HepG2 (cell line): Measurements from ENCODE around the gene STK39. TPM values are rescaled to one million over a fixed set of nuclear protein-coding genes. Genes with fewer than 3 reads are reported as not detected.

Experiments used
- ATAC-seq: fragments of 200-7000 bp; cut with Tn5 transposase; 3 replicates; pipeline ENCODE4 v1.9.1; 2020; ENCODE audit warnings: mild to moderate bottlenecking, moderate library complexity
- BruUV-seq: library from RNA; stranded (reverse); fragments of 400-500 nt; replicated peaks from 2 replicates; lab custom pipeline; 2021; lab: Mats Ljungman, UMichigan
- CTCF ChIA-PET: fragments of 300-600 bp; formaldehyde crosslinking; extraction: SDS; loops from one replicate; lab custom pipeline; 2021; ENCODE audit warnings: low total read pairs, inconsistent platforms, low intra/inter-chr PET ratio; lab: Yijun Ruan, JAX
- POLR2A ChIA-PET: fragments of 350-600 bp; sonication (Branson Sonifier 250); formaldehyde crosslinking; loops from one replicate; lab custom pipeline; 2020; ENCODE audit warnings: antibody characterized with exemption, inconsistent platforms; lab: Yijun Ruan, JAX
- DNase-seq: peaks from one replicate; pipeline ENCODE4 v3.0.0-alpha.2; 2015; ENCODE audit warnings: low spot score
- FAIRE-seq: peaks from 3 replicates; lab custom pipeline; 2011; peaks lifted over from hg19 to GRCh38; lab: Jason Lieb, UNC
- H2AFZ ChIP-seq: one replicate; pipeline ENCODE4 v1.6.1; 2011; ENCODE audit warnings: low read length, inconsistent platforms
- H3K27ac ChIP-seq: fragments of 300-600 bp; 3 replicates; pipeline ENCODE4 v1.8.0; 2011; ENCODE audit warnings: mixed run types, mild to moderate bottlenecking, mixed read lengths, low read length, inconsistent platforms; ENCODE audit not compliant: insufficient read depth; ENCODE audit errors: extremely low read length
- H3K27me3 ChIP-seq, 2 experiments: fragments of 200-600 bp in 1 of 2; 2 replicates in 1 of 2; 3 replicates in 1 of 2; pipeline versions ENCODE4 v1.6.0 to v1.8.0; 2011; ENCODE audit warnings: low read length in 2 of 2, mild to moderate bottlenecking in 2 of 2, moderate library complexity in 2 of 2, inconsistent platforms in 1 of 2; ENCODE audit not compliant: insufficient read depth in 2 of 2, control insufficient read depth in 1 of 2
- H3K36me3 ChIP-seq, 2 experiments: fragments of 200-600 bp in 1 of 2; replicated peaks in 1 of 2; 2 replicates in 1 of 2; 3 replicates in 1 of 2; pipeline versions ENCODE4 v1.5.1 to v1.8.0; 2011; ENCODE audit warnings: low read length in 2 of 2, inconsistent platforms in 1 of 2; ENCODE audit not compliant: insufficient read depth in 2 of 2, control insufficient read depth in 1 of 2
- H3K4me1 ChIP-seq: 2 replicates; pipeline ENCODE4 v1.5.1; 2012; ENCODE audit warnings: low read length, inconsistent platforms; ENCODE audit not compliant: insufficient read depth
- H3K4me2 ChIP-seq: 2 replicates; pipeline ENCODE4 v1.6.0; 2011; ENCODE audit warnings: low read depth, low read length, inconsistent platforms
- H3K4me3 ChIP-seq, 3 experiments: fragments of 200-600 bp in 1 of 3; sonication (generic), shearing (Covaris generic) in 1 of 3; replicated peaks in 1 of 3; 2 replicates each; pipeline ENCODE4 v1.5.1; 2011 to 2016; ENCODE audit warnings: low read length in 3 of 3, inconsistent platforms in 2 of 3, low read depth in 2 of 3, mild to moderate bottlenecking in 2 of 3, control low read depth in 1 of 3, mixed read lengths in 1 of 3; ENCODE audit not compliant: insufficient read depth in 1 of 3
- H3K79me2 ChIP-seq: one replicate; pipeline ENCODE4 v1.6.1; 2011; ENCODE audit warnings: low read length, inconsistent platforms; ENCODE audit not compliant: insufficient read depth
- H3K9ac ChIP-seq: 2 replicates; pipeline ENCODE4 v1.6.0; 2011; ENCODE audit warnings: mild to moderate bottlenecking, low read depth, low read length, inconsistent platforms; ENCODE audit not compliant: insufficient read depth
- H3K9me3 ChIP-seq: 2 replicates; pipeline ENCODE4 v1.5.1; 2012; ENCODE audit warnings: mild to moderate bottlenecking, low read length
- H4K20me1 ChIP-seq: 2 replicates; pipeline ENCODE4 v1.6.0; 2011; ENCODE audit warnings: inconsistent platforms, mild to moderate bottlenecking, low read length, moderate library complexity; ENCODE audit not compliant: insufficient read depth
- AGO1 ChIP-seq: fragments of 200-400 bp; formaldehyde crosslinking; IDR thresholded peaks from 2 replicates; pipeline ENCODE4 v1.6.1; 2017; ENCODE audit warnings: mild to moderate bottlenecking, low read depth, low read length, moderate library complexity; ENCODE audit not compliant: poor library complexity, severe bottlenecking
- ASH2L ChIP-seq: fragments of 300-600, 200-600 bp; sonication (generic); IDR thresholded peaks from 2 replicates; pipeline ENCODE4 v1.7.0; 2017; ENCODE audit warnings: low read depth, mild to moderate bottlenecking, moderate library complexity, mixed read lengths, low read length; ENCODE audit not compliant: insufficient read length
- CEBPB ChIP-seq: IDR thresholded peaks from 2 replicates; pipeline ENCODE4 v1.6.1; 2011; ENCODE audit warnings: low read depth, low read length, improper control_type of control experiment, borderline replicate concordance
- HNRNPK ChIP-seq: fragments of 200-400 bp; formaldehyde crosslinking; IDR thresholded peaks from 2 replicates; pipeline ENCODE4 v1.6.1; 2018; ENCODE audit warnings: low read length, low read depth, moderate library complexity, mild to moderate bottlenecking; ENCODE audit not compliant: poor library complexity, severe bottlenecking
- XRCC5 ChIP-seq: fragments of 200-400 bp; formaldehyde crosslinking; optimal IDR thresholded peaks from 2 replicates; pipeline ENCODE3; 2017; ENCODE audit warnings: mild to moderate bottlenecking, low read length
- ZEB1 ChIP-seq: IDR thresholded peaks from 2 replicates; pipeline ENCODE4 v1.6.1; 2012; ENCODE audit warnings: mild to moderate bottlenecking, low read depth, inconsistent platforms; ENCODE audit not compliant: insufficient replicate concordance
- ZNF101 ChIP-seq: sonication (generic); formaldehyde crosslinking; IDR thresholded peaks from 2 replicates; pipeline ENCODE4 v1.4.0; 2020; ENCODE audit warnings: mild to moderate bottlenecking, low read depth, missing genetic modification reagents, borderline replicate concordance
- ZNF670 ChIP-seq: sonication (generic); formaldehyde crosslinking; IDR thresholded peaks from 2 replicates; pipeline ENCODE4 v1.8.0; 2022; ENCODE audit warnings: mild to moderate bottlenecking, missing genetic modification reagents, borderline replicate concordance
- ZNF678 ChIP-seq: sonication (generic); formaldehyde crosslinking; IDR thresholded peaks from 2 replicates; pipeline ENCODE4 v1.4.0; 2020; ENCODE audit warnings: mild to moderate bottlenecking, missing genetic modification reagents
- WGBS: methylation state at CpG from one replicate; pipeline ENCODE4 v1.1.6; 2017; ENCODE audit warnings: low lambda C conversion rate; 5-methylcytosine and 5-hydroxymethylcytosine counted together
- in situ Hi-C: cut with HindIII; loops from 2 replicates; pipeline ENCODE4 v1.10.0; 2017; ENCODE audit warnings: low pct_unique_long_range_greater_than_20kb; ENCODE audit not compliant: extremely low pct_ligation_motif_present
- intact Hi-C: fragments of 100-400 bp; cut with micrococcal nuclease; formaldehyde crosslinking; loops from one replicate; pipeline ENCODE4 v1.10.0; 2022; ENCODE audit not compliant: unreplicated experiment
- polyA plus RNA-seq, 8 experiments: library from polyadenylated mRNA; depleted of rRNA in 3 of 8; stranded (reverse) in 7 of 8; unstranded in 1 of 8; fragments of >200 nt; fragmentation: Illumina TruSeq in 4 of 8; extraction: Trizol in 4 of 8; gene quantifications; 2 replicates each; pipeline versions ENCODE4 v1.2.1 to v1.2.3, GENCODE V29; 2011 to 2016; ENCODE audit warnings: low read depth in 4 of 8, missing spikeins in 1 of 8, mixed read lengths in 1 of 8; ENCODE audit not compliant: insufficient read depth in 1 of 8
- total RNA-seq, 5 experiments: library from RNA; depleted of rRNA; stranded (reverse); fragments of >200 nt; fragmentation: Illumina TruSeq; extraction: Trizol; gene quantifications; 2 replicates each; pipeline ENCODE4 v1.2.3, GENCODE V29; 2016; ENCODE audit warnings: low read depth in 1 of 5
- TF ChIP-seq, protein P1 (sequence below): sonication (generic); formaldehyde crosslinking; IDR thresholded peaks from 2 replicates; pipeline ENCODE4 v1.4.0; 2020; ENCODE audit warnings: mild to moderate bottlenecking, missing genetic modification reagents
- TF ChIP-seq, protein P2 (sequence below): sonication (generic); formaldehyde crosslinking; IDR thresholded peaks from 2 replicates; pipeline ENCODE4 v1.4.0; 2020; ENCODE audit warnings: mild to moderate bottlenecking, low read depth, missing genetic modification reagents
- TF ChIP-seq, protein P3 (sequence below): IDR thresholded peaks from 2 replicates; pipeline ENCODE4 v1.6.1; 2016; ENCODE audit warnings: mild to moderate bottlenecking, missing biosample characterization, missing genetic modification reagents

Gene STK39
- total and polyA plus RNA-seq, 2 of the 13 experiments (the other 11 are each of a cell fraction or from before 2014, with no cell fraction given) = 27.3 to 38.4 TPM

DNA sequence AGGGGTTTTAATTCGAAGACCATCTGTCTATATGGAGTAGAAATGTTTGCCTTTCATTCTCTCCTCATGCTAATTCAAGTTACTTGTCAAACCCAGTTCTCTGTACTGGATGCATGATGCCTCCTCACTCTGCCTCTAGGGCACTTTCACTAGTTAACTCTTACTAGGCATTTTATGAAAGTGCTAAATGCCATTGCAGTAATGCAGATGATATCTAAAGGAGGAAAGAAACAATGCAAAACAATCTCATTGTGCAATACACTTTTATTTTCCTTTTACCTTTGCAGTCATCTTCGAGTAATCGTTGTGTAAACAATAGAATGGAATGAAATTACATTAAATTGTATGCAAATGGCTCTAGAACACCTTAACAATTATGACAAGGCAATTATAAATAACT lies 293.6 kb downstream of the STK39 start:
- Histone ChIP-seq H3K4me1 (no peaks in the 10 kb centered on the region), H3K4me3 (no peak overlapping the region), H4K20me1 (no peaks in the 10 kb centered on the region), H3K27ac (no peak overlapping the region), H3K9me3 (no peaks in the 10 kb centered on the region), H3K4me2 (no peak overlapping the region), H3K36me3 (peaks cover 2 to 3% of the 10 kb centered on the region in 2 experiments; a peak in 3 of 5 replicates), H2AFZ (no peak overlapping the region), H3K79me2 (no peaks in the 10 kb centered on the region)
- in situ Hi-C loops = no loop called here
- DNase-seq = no peak
- no TSS peak for BruUV-seq
- no peak for ATAC-seq
- 94% methylated on average over 3 of the region's 3 CpGs for WGBS
- ChIA-PET POLR2A (no interaction called here), CTCF (no interaction called here)
- FAIRE-seq = no peak
- TF ChIP-seq CEBPB (peak; percentile 60), HNRNPK (no peak)
- TF ChIP-seq, all 625 proteins: peak for 1
- Histone ChIP-seq H3K9ac (no peak overlapping the region), H3K27me3 (no peaks in the 10 kb centered on the region)
- intact Hi-C loops = no loop called here

GRCh38 chr2:167950571-167950970 lies 296.8 kb downstream of the STK39 start:
- H3K9ac ChIP-seq = no peak overlapping the region
- H3K4me1 ChIP-seq = no peaks in the 10 kb centered on the region
- no peak for ATAC-seq
- DNase-seq = no peak
- BruUV-seq = no TSS peak
- FAIRE-seq = peak; percentile 21
- POLR2A ChIA-PET = interaction anchor here (0.8 kb wide), 1 partner anchor 8 kb away, joined by 3 read pairs; no protein-coding TSS in a partner anchor
- H3K9me3 ChIP-seq = no peaks in the 10 kb centered on the region
- no peak overlapping the region for H3K27ac ChIP-seq
- 100% methylated on average over 2 of the region's 2 CpGs for WGBS
- H3K4me2 ChIP-seq = no peak overlapping the region
- CTCF ChIA-PET = no interaction called here
- no peak overlapping the region for H2AFZ ChIP-seq
- in situ Hi-C loops = no loop called here
- no peaks in the 10 kb centered on the region for H3K79me2 ChIP-seq
- no peaks in the 10 kb centered on the region for H3K27me3 ChIP-seq
- H3K36me3 ChIP-seq = peaks cover 0 to 2% of the 10 kb centered on the region in 2 experiments; a peak in 2 of 5 replicates
- intact Hi-C loops = no loop called here
- no peaks in the 10 kb centered on the region for H4K20me1 ChIP-seq
- H3K4me3 ChIP-seq = no peak overlapping the region
- no peak for TF ChIP-seq ZNF678 (CRISPR knock-in tag)
- TF ChIP-seq ZNF101 (CRISPR knock-in tag) = no peak
- no peak for TF ChIP-seq AGO1
- no peak for TF ChIP-seq ZNF670 (CRISPR knock-in tag)
- TF ChIP-seq ASH2L = no peak
- TF ChIP-seq, protein P1, sequence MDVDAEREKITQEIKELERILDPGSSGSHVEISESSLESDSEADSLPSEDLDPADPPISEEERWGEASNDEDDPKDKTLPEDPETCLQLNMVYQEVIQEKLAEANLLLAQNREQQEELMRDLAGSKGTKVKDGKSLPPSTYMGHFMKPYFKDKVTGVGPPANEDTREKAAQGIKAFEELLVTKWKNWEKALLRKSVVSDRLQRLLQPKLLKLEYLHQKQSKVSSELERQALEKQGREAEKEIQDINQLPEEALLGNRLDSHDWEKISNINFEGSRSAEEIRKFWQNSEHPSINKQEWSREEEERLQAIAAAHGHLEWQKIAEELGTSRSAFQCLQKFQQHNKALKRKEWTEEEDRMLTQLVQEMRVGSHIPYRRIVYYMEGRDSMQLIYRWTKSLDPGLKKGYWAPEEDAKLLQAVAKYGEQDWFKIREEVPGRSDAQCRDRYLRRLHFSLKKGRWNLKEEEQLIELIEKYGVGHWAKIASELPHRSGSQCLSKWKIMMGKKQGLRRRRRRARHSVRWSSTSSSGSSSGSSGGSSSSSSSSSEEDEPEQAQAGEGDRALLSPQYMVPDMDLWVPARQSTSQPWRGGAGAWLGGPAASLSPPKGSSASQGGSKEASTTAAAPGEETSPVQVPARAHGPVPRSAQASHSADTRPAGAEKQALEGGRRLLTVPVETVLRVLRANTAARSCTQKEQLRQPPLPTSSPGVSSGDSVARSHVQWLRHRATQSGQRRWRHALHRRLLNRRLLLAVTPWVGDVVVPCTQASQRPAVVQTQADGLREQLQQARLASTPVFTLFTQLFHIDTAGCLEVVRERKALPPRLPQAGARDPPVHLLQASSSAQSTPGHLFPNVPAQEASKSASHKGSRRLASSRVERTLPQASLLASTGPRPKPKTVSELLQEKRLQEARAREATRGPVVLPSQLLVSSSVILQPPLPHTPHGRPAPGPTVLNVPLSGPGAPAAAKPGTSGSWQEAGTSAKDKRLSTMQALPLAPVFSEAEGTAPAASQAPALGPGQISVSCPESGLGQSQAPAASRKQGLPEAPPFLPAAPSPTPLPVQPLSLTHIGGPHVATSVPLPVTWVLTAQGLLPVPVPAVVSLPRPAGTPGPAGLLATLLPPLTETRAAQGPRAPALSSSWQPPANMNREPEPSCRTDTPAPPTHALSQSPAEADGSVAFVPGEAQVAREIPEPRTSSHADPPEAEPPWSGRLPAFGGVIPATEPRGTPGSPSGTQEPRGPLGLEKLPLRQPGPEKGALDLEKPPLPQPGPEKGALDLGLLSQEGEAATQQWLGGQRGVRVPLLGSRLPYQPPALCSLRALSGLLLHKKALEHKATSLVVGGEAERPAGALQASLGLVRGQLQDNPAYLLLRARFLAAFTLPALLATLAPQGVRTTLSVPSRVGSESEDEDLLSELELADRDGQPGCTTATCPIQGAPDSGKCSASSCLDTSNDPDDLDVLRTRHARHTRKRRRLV = no peak
- TF ChIP-seq ZEB1 = no peak
- TF ChIP-seq, protein P2, sequence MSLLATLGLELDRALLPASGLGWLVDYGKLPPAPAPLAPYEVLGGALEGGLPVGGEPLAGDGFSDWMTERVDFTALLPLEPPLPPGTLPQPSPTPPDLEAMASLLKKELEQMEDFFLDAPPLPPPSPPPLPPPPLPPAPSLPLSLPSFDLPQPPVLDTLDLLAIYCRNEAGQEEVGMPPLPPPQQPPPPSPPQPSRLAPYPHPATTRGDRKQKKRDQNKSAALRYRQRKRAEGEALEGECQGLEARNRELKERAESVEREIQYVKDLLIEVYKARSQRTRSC (CRISPR knock-in tag) = no peak
- no peak for TF ChIP-seq XRCC5
- TF ChIP-seq, protein P3, sequence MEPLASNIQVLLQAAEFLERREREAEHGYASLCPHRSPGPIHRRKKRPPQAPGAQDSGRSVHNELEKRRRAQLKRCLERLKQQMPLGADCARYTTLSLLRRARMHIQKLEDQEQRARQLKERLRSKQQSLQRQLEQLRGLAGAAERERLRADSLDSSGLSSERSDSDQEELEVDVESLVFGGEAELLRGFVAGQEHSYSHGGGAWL (CRISPR knock-in tag) = no peak
